ENCODE results near the gene IFT74. TPM values are rescaled to one million over a fixed set of nuclear protein-coding genes. Genes with fewer than 3 reads are reported as not detected.

IFT74 gene
- total RNA-seq, 1 donor from 2014 or later = 9.2 TPM

Other genes with a start within 250 kb of the IFT74 start
- 11.8 and 17.2 TPM in 2 replicates for gene CAAP1, start 63.6 kb upstream of the IFT74 start, total RNA-seq
- gene PLAA, start 9.2 kb upstream of the IFT74 start, total RNA-seq = 38.0 and 46.2 TPM in 2 replicates
- gene LRRC19, start 49.3 kb downstream of the IFT74 start, total RNA-seq = not detected in 2 replicates
- 63.0 and 75.4 TPM in 2 replicates for gene TEK, start 152.8 kb downstream of the IFT74 start, total RNA-seq

All from glomerular endothelial cell (primary cell).